Measurements from ENCODE around the gene OBSL1.
A peak's percentile ranks its signal among the peaks of the same experiment; 100 is the strongest.

The OBSL1 gene

DNA sequence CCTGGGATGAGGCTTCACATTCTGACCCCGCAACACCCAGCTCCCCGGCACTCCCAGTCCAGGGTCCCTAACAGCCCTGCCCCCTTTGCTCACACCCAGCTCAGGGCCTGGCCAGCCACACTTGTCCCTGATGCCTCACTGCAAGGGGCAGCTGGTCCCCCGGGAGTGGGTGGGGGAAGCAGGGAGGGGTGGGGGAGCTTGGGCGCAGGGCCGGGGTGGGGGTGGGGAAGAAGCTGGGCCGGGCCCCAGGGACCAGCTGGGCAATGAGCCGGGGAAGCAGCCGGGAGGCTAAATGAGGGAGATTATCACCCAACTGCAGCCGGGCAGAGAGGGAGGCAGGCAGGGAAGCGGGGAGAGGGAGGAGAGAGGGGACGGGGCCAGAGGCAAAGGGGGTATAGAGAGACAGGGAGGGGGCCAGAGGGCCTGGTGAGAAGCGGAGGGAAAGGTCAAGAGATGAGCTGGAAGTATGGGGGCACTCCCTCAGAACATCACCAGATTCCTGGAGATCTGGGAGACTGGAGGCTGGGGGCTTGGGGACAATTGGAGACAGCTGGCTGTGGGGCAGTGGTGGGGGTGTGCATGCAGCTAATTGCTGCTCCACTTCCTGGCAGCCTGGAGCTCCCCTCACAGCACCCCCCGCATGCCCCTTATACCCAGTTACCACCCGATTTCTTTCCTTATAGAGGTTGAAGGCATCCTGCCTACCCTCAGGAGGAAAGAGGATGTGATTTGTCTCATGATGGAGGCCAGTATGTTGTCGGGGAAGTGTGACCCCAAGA lies 59.6 kb downstream of the OBSL1 start:
- Histone ChIP-seq H4K20me1 (ENCODE audit: control insufficient read depth, insufficient read depth, low read depth, low read length) (no peaks in the 10 kb centered on the region; the same call in 1 of the 2 replicates), H3K27ac (ENCODE audit: low read depth, low read length) (no peak overlapping the region), H3F3A (ENCODE audit: control insufficient read depth, insufficient read depth) (no peaks in the 10 kb centered on the region), H3K9me2 (replicated peaks; ENCODE audit: control insufficient read depth, low read length) (no peaks in the 10 kb centered on the region), H3K36me3 (ENCODE audit: control insufficient read depth, low read length) (no peaks in the 10 kb centered on the region), H3K9me3 (ENCODE audit: control insufficient read depth, insufficient read depth, low read length) (no peaks in the 10 kb centered on the region), H3K4me3 (ENCODE audit: low read length) (no peak overlapping the region), H3K4me2 (ENCODE audit: low read length) (no peak overlapping the region), H3K27me3 (ENCODE audit: control insufficient read depth, low read length) (peaks cover 74% of the 10 kb centered on the region), H3K79me2 (ENCODE audit: control insufficient read depth, low read length) (no peaks in the 10 kb centered on the region), H3K4me1 (ENCODE audit: control insufficient read depth, low read length) (peaks cover 7% of the 10 kb centered on the region; the same call in 1 of the 2 replicates)
- TF ChIP-seq CTCF (IDR thresholded peaks at IDR 0.05; ENCODE audit: low read depth, low read length, poor library complexity, severe bottlenecking) (no peak), EZH2phosphoT487 (IDR thresholded peaks at IDR 0.05; ENCODE audit: borderline replicate concordance, low read length) (no peak)

DNA sequence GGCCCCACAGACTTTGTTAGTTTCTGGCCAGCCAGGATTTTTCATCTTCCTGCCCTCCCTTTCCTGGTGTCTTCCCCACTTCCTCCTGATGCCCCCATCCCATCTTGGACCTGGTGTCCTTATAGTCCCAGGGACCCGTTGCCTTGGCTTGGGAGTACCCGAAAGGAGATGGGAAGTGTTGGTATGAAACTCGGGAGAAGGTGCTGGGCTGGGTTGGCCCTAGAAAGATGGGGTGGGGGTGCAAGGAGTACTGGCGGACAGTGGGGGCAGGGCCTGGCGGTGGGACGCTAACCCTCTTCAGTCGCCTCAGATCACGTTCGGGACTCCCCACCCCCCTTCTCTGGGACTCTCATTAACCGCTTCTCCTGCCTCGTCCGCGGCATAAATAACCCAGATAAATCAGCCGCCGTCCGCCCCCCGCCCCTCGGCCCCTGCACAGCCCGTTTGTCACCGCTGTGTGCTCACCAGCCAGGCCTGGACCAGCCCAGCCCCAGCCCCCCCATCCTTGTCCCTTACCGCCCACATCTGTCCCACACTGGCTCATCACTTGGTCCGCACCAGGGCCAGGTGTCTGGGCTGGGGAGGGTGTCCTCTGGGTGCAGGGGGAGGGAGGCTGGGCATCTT lies 60.7 kb downstream of the OBSL1 start:
- no peak overlapping the region for H3K27ac ChIP-seq (ENCODE audit: low read depth, low read length)
- H3K36me3 ChIP-seq (ENCODE audit: control insufficient read depth, low read length), result no peaks in the 10 kb centered on the region
- no peaks in the 10 kb centered on the region; the same call in 1 of the 2 replicates for H4K20me1 ChIP-seq (ENCODE audit: control insufficient read depth, insufficient read depth, low read depth, low read length)
- H3K9me3 ChIP-seq (ENCODE audit: control insufficient read depth, insufficient read depth, low read length), result no peaks in the 10 kb centered on the region
- H3F3A ChIP-seq (ENCODE audit: control insufficient read depth, insufficient read depth), result no peaks in the 10 kb centered on the region
- H3K4me3 ChIP-seq (ENCODE audit: low read length), result no peak overlapping the region
- TF ChIP-seq EZH2phosphoT487 (IDR thresholded peaks at IDR 0.05; ENCODE audit: borderline replicate concordance, low read length) (0 out of 2 replicates have a peak, but pooled peaks have one; percentile 49), CTCF (IDR thresholded peaks at IDR 0.05; ENCODE audit: low read depth, low read length, poor library complexity, severe bottlenecking) (no peak)
- peaks cover 62% of the 10 kb centered on the region for H3K27me3 ChIP-seq (ENCODE audit: control insufficient read depth, low read length)
- no peaks in the 10 kb centered on the region for H3K9me2 ChIP-seq (replicated peaks; ENCODE audit: control insufficient read depth, low read length)
- H3K4me2 ChIP-seq (ENCODE audit: low read length), result no peak overlapping the region
- H3K4me1 ChIP-seq (ENCODE audit: control insufficient read depth, low read length), result peaks cover 7% of the 10 kb centered on the region; the same call in 1 of the 2 replicates
- no peaks in the 10 kb centered on the region for H3K79me2 ChIP-seq (ENCODE audit: control insufficient read depth, low read length)

DNA sequence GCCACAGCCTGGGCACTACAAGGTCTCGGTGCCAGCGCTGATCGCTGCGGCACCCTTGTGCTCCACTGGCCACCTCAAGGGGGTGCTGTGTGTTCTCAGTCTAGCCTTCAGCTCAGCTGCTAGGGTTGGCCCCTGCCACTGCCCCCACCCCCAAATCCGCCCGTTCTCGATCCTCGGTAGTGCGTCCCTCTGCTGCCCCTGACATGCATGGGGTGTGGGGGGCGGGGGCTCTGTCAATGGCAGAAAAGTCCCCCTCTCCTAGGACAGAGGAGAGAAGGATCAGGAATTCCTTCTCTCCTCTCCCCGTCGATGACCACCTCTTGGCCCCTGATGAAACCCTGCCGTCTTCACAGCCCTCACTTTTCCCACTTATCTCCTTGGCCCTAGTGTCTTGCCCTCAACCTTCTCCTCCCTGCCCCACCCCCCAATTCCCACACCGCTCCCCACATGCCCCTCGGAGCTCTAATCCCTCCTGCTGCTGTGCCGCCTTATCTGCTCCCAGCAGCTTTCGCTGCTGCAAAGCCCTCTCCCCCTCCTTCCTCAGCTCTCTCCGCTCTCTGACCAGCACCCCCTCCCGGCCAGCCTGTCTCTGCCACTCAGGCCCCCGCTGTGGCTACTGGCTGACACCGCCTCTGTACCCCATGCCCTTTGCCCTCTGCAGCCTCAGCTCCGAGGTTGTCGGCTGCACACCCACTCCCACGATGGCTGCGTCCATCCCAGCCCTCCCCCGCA lies 61.4 kb downstream of the OBSL1 start:
- peaks cover 7% of the 10 kb centered on the region; the same call in 1 of the 2 replicates for H3K4me1 ChIP-seq (ENCODE audit: control insufficient read depth, low read length)

More for the DNA sequence above, 61.4 kb downstream of the OBSL1 start:
- no peaks in the 10 kb centered on the region for H3K9me2 ChIP-seq (replicated peaks; ENCODE audit: control insufficient read depth, low read length)
- H3K4me2 ChIP-seq (ENCODE audit: low read length), result peak overlapping the region; percentile 47
- no peak overlapping the region for H3K27ac ChIP-seq (ENCODE audit: low read depth, low read length)
- TF ChIP-seq CTCF (IDR thresholded peaks at IDR 0.05; ENCODE audit: low read depth, low read length, poor library complexity, severe bottlenecking), result peak; percentile 80
- TF ChIP-seq EZH2phosphoT487 (IDR thresholded peaks at IDR 0.05; ENCODE audit: borderline replicate concordance, low read length), result no peak
- no peaks in the 10 kb centered on the region for H3K36me3 ChIP-seq (ENCODE audit: control insufficient read depth, low read length)
- no peaks in the 10 kb centered on the region for H3F3A ChIP-seq (ENCODE audit: control insufficient read depth, insufficient read depth)
- H3K4me3 ChIP-seq (ENCODE audit: low read length), result no peak overlapping the region
- no peaks in the 10 kb centered on the region for H3K9me3 ChIP-seq (ENCODE audit: control insufficient read depth, insufficient read depth, low read length)
- no peaks in the 10 kb centered on the region for H3K79me2 ChIP-seq (ENCODE audit: control insufficient read depth, low read length)
- H4K20me1 ChIP-seq (ENCODE audit: control insufficient read depth, insufficient read depth, low read depth, low read length), result no peaks in the 10 kb centered on the region; the same call in 1 of the 2 replicates
- H3K27me3 ChIP-seq (ENCODE audit: control insufficient read depth, low read length), result peaks cover 56% of the 10 kb centered on the region
